H7 (cell line): ENCODE results near the gene RERGL. TPM values are rescaled to one million over a fixed set of nuclear protein-coding genes. Genes with fewer than 3 reads are reported as not detected.

Experiments used
- DNase-seq: peaks from one replicate; pipeline ENCODE4 v3.0.0; 2012
- H3K27me3 ChIP-seq: 2 replicates; pipeline ENCODE4 v1.6.0; 2011; ENCODE audit warnings: mild to moderate bottlenecking, low read length; ENCODE audit not compliant: control insufficient read depth, insufficient read depth
- H3K36me3 ChIP-seq: replicated peaks from 2 replicates; pipeline ENCODE4 v1.5.1; 2011; ENCODE audit warnings: low read length; ENCODE audit not compliant: control insufficient read depth, insufficient read depth
- H3K4me3 ChIP-seq: 2 replicates; pipeline ENCODE4 v1.5.1; 2011; ENCODE audit warnings: low read depth, mild to moderate bottlenecking, control low read depth, low read length, moderate library complexity; ENCODE audit not compliant: insufficient read depth
- total RNA-seq: library from RNA; depleted of rRNA; stranded (reverse); fragments of >200 nt; shearing (Covaris generic); gene quantifications from 2 replicates; pipeline ENCODE4 v1.2.3, GENCODE V29; 2014; rRNA removed

RERGL gene, protein sequence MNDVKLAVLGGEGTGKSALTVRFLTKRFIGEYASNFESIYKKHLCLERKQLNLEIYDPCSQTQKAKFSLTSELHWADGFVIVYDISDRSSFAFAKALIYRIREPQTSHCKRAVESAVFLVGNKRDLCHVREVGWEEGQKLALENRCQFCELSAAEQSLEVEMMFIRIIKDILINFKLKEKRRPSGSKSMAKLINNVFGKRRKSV
- total RNA-seq: 0.66 TPM in 1 of 2 replicates, not detected in the other

DNA sequence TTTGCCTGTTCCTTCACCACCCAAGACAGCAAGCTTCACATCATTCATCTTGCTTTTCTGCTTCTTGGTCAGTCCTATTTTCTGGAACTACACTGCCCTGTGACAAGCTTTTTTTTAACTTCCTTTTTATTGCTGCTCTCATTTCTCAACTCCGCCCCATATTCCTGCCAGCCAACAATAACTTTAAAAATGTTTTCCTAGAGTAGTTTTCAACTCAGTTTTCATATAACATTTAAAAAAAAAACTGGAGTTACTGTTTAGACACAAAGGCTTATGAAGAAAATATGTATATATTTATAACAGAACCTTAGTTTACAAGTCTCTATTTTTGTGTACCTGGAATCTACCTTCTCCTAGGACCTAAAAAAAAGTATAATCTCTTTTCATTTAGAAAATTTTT lies at the start of gene RERGL:
Gene RERGL (minus strand): TSS at position 101 of the 400 bp plus-strand sequence. CDS start 53 bp downstream, at position 48.
- no peak within 1 kb of the TSS for H3K4me3 ChIP-seq
- no peaks in the 10 kb centered on the region for H3K27me3 ChIP-seq
- H3K36me3 ChIP-seq: no peaks in the 10 kb centered on the region
- no peak for DNase-seq

DNA sequence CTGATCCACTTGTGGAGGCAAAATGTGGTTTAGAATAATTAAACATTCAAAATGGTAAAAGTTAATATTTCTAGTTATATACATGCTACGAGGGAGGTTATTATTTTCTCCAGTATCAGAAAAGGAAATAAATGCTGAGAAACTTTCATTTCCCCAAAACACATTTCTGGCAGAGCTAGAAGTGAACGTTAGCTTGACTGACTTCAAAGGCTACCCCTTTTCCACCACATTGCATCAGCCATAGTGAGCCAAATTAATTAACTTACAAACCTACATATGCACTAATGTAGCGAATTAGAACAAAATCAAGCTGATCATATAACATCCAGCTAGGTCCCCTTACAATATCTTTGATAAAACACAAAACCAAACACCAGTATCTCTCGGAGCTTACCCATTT lies 49.3 kb upstream of the RERGL start:
- no peak for DNase-seq
- H3K27me3 ChIP-seq: no peaks in the 10 kb centered on the region
- no peak overlapping the region for H3K4me3 ChIP-seq
- no peaks in the 10 kb centered on the region for H3K36me3 ChIP-seq

GRCh38 chr12:18135509-18135908 lies 45.5 kb upstream of the RERGL start:
- Histone ChIP-seq H3K4me3 (no peak overlapping the region), H3K27me3 (no peaks in the 10 kb centered on the region), H3K36me3 (no peaks in the 10 kb centered on the region)
- no peak for DNase-seq

- H3K4me3 ChIP-seq: no peak overlapping the region
- no peak for DNase-seq
- no peaks in the 10 kb centered on the region for H3K27me3 ChIP-seq
- no peaks in the 10 kb centered on the region for H3K36me3 ChIP-seq
Measured at GRCh38 chr12:18135086-18135485, 45.1 kb upstream of the RERGL start.

- no peak for DNase-seq
- Histone ChIP-seq H3K27me3 (no peaks in the 10 kb centered on the region), H3K4me3 (no peak overlapping the region), H3K36me3 (no peaks in the 10 kb centered on the region)
Measured at GRCh38 chr12:18130851-18131250, 40.9 kb upstream of the RERGL start.

DNA sequence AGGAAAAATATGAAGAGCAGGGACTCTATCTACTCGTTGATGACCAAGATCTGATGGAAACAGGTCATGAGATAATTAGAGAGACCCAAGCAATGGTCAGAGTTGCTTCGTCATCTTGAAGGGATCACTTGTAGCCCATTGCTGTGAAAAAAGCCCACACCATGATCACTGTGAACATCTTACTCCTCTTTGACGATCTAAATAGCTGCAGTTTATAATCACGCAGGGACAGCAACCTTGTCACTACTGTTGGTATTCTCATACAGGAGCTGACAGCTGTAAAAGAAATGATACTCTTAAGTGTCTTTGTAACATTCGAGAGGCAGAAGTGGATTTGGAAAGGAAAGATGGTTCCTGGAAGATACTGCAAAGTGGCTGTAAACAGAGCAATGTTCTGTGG lies 33.7 kb upstream of the RERGL start:
- no peak for DNase-seq
- Histone ChIP-seq H3K4me3 (no peak overlapping the region), H3K27me3 (no peaks in the 10 kb centered on the region), H3K36me3 (no peaks in the 10 kb centered on the region)

DNA sequence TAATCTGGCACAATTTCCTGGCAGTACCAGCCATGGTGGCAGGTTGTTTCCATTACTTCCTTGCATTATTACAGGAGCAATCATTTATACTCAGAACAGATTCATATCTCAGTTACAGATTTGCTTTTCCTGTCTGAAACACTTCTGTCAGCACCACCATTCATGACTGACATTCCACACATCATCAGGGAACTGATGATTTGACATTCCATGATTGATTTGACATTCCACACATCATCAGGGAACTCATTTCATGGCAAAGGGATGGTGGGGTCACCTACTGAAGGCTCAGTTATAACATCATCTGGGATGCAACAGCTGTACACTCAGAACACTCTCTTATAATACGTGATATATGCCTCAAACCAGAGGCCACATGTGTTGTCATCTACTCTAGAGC lies 30.9 kb upstream of the RERGL start:
- Histone ChIP-seq H3K36me3 (no peaks in the 10 kb centered on the region), H3K4me3 (no peak overlapping the region), H3K27me3 (no peaks in the 10 kb centered on the region)
- DNase-seq: no peak

GRCh38 chr12:18108611-18109010 lies 18.6 kb upstream of the RERGL start:
- no peaks in the 10 kb centered on the region for H3K36me3 ChIP-seq
- DNase-seq: no peak
- H3K27me3 ChIP-seq: no peaks in the 10 kb centered on the region
- H3K4me3 ChIP-seq: no peak overlapping the region

- Histone ChIP-seq H3K4me3 (no peak overlapping the region), H3K27me3 (no peaks in the 10 kb centered on the region), H3K36me3 (no peaks in the 10 kb centered on the region)
- DNase-seq: no peak
Measured at GRCh38 chr12:18103624-18104023, 13.6 kb upstream of the RERGL start.

DNA sequence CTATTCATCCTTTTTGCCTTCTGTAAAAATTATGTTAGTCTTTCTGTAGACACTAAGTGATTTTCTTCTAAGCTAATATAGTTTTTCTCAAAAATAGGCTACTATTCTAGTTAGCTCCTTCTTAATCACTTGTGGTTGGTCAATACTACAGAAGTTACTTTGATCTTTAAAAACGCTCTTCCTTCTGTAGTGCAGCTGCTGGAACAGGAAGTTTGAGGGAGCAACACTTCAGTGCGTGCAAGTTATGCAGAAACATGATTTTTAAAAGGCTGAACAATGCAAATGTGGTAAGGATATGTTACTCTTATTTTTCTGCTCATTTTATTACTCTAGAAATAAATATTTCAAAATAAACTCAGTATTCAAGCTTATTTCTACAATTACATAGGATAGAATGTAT lies 11.1 kb upstream of the RERGL start:
- H3K4me3 ChIP-seq: no peak overlapping the region
- DNase-seq: no peak
- H3K36me3 ChIP-seq: no peaks in the 10 kb centered on the region
- no peaks in the 10 kb centered on the region for H3K27me3 ChIP-seq

DNA sequence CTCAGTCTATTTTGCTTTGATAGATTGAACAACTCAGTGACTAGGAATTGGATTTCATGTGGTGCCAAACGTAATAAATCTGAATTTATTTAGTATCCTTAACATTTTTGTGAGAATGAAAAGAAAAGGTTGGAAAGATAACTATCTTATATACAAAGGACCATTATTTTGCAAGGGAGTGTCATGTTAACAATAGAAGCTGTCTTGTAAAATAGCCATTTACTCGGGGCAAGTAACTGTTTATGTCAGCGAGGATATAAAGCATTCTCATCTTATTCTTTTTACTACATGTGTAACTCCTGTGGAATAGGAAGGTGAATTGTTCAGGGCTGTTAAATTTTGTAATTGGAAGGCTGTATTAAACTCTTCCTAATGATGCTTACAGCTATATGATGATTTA lies 5.9 kb downstream of the RERGL start:
- Histone ChIP-seq H3K36me3 (no peaks in the 10 kb centered on the region), H3K27me3 (no peaks in the 10 kb centered on the region), H3K4me3 (no peak overlapping the region)
- no peak for DNase-seq

- H3K27me3 ChIP-seq: no peaks in the 10 kb centered on the region
- H3K4me3 ChIP-seq: no peak overlapping the region
- no peak for DNase-seq
- H3K36me3 ChIP-seq: no peaks in the 10 kb centered on the region
Measured at GRCh38 chr12:18079541-18080246, 10.3 kb downstream of the RERGL start.

DNA sequence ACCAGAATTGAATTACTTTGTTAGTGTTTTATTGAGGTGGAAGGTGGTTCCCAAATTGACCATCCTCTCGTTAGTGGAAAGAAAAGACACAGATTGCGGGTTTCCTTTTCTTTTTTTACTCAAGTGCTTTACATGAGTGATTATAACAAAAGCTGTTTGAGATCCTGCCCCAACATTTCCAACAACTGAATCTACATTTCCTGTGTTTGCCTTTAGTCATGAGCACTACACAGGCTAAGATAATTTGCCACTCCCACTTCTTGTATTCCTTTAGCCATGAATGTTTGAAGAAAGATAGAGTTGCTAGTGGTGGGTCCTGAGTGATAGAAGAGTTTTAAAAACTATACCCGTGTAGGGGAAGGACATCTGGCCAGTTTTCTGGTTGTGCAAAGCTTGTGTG lies 16.0 kb downstream of the RERGL start:
- Histone ChIP-seq H3K4me3 (no peak overlapping the region), H3K36me3 (no peaks in the 10 kb centered on the region), H3K27me3 (peaks cover 5% of the 10 kb centered on the region)
- no peak for DNase-seq

DNA sequence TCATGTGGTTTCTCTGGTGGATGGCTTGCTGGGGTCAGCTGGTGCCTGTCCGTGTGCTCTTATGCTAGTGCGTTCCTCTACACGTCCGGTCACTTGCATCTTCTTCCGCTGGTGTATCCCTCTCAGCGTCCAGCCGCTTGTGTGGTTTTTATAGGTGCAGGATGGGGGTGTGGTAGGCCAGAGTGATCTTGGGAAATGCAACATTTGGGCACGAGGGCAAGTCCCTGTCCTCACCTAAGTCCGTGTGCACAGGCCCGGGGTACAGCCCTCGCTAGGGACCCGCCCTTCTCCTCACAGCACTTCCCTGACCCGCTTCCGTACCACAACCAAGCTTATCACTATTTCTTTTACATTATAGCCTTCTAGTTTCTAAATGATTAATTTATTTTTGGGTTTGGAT lies 17.3 kb downstream of the RERGL start:
- Histone ChIP-seq H3K4me3 (no peak overlapping the region), H3K27me3 (peaks cover 5% of the 10 kb centered on the region), H3K36me3 (no peaks in the 10 kb centered on the region)
- no peak for DNase-seq

GRCh38 chr12:18071336-18071735 lies 18.7 kb downstream of the RERGL start:
- peaks cover 5% of the 10 kb centered on the region for H3K27me3 ChIP-seq
- no peak for DNase-seq
- no peaks in the 10 kb centered on the region for H3K36me3 ChIP-seq
- H3K4me3 ChIP-seq: no peak overlapping the region
